ENCODE measurements around the gene RAB5B. TPM values are rescaled to one million over a fixed set of nuclear protein-coding genes. Genes with fewer than 3 reads are reported as not detected.

RAB5B gene, protein sequence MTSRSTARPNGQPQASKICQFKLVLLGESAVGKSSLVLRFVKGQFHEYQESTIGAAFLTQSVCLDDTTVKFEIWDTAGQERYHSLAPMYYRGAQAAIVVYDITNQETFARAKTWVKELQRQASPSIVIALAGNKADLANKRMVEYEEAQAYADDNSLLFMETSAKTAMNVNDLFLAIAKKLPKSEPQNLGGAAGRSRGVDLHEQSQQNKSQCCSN
- total RNA-seq = 82.9 and 87.5 TPM in 2 replicates

GRCh38 chr12:55973599-55974307 is at the start of gene RAB5B:
Gene RAB5B (plus strand): TSS chr12:55974078. CDS start chr12:55986961, 12,883 bp downstream.
- Histone ChIP-seq H3K4me2 (ENCODE audit: insufficient read depth, low read length) (peak within 1 kb of the TSS; percentile 99), H3K9me3 (ENCODE audit: low read depth, low read length) (no peaks in the 10 kb centered on the region), H3K27me3 (ENCODE audit: insufficient read depth, low read length) (no peaks in the 10 kb centered on the region), H3K27ac (ENCODE audit: low read depth, low read length) (peak within 1 kb of the TSS; percentile 99), H3K79me2 (ENCODE audit: insufficient read depth, low read length) (peaks cover 50% of the 10 kb centered on the region), H3K4me1 (ENCODE audit: insufficient read depth, low read length) (peaks cover 27% of the 10 kb centered on the region), H3K4me3 (ENCODE audit: insufficient read depth, low read length) (peak within 1 kb of the TSS; percentile 97), H2AFZ (ENCODE audit: low read length) (peak within 1 kb of the TSS; percentile 89), H3K36me3 (ENCODE audit: insufficient read depth, low read length) (peaks cover 8% of the 10 kb centered on the region), H4K20me1 (ENCODE audit: insufficient read depth, low read length) (peaks cover 11% of the 10 kb centered on the region)
- TF ChIP-seq, protein P1, sequence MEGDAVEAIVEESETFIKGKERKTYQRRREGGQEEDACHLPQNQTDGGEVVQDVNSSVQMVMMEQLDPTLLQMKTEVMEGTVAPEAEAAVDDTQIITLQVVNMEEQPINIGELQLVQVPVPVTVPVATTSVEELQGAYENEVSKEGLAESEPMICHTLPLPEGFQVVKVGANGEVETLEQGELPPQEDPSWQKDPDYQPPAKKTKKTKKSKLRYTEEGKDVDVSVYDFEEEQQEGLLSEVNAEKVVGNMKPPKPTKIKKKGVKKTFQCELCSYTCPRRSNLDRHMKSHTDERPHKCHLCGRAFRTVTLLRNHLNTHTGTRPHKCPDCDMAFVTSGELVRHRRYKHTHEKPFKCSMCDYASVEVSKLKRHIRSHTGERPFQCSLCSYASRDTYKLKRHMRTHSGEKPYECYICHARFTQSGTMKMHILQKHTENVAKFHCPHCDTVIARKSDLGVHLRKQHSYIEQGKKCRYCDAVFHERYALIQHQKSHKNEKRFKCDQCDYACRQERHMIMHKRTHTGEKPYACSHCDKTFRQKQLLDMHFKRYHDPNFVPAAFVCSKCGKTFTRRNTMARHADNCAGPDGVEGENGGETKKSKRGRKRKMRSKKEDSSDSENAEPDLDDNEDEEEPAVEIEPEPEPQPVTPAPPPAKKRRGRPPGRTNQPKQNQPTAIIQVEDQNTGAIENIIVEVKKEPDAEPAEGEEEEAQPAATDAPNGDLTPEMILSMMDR (IDR thresholded peaks at IDR 0.05; ENCODE audit: extremely low read depth, low read depth, low read length) = no peak
- peak; percentile 98 for DNase-seq (ENCODE audit: insufficient read length, low spot score, missing footprints)

GRCh38 chr12:55925371-55925770 is 48.5 kb upstream of the RAB5B start:
- H2AFZ ChIP-seq (ENCODE audit: low read length) = no peak overlapping the region
- peaks cover 14% of the 10 kb centered on the region for H3K4me1 ChIP-seq (ENCODE audit: insufficient read depth, low read length)
- no peaks in the 10 kb centered on the region for H3K27me3 ChIP-seq (ENCODE audit: insufficient read depth, low read length)
- H3K36me3 ChIP-seq (ENCODE audit: insufficient read depth, low read length) = peaks cover 17% of the 10 kb centered on the region
- H3K9me3 ChIP-seq (ENCODE audit: low read depth, low read length) = no peaks in the 10 kb centered on the region
- no peak overlapping the region for H3K27ac ChIP-seq (ENCODE audit: low read depth, low read length)
- peak overlapping the region; percentile 92 for H3K4me2 ChIP-seq (ENCODE audit: insufficient read depth, low read length)
- no peak for DNase-seq (ENCODE audit: insufficient read length, low spot score, missing footprints)
- TF ChIP-seq, protein P1 (IDR thresholded peaks at IDR 0.05; ENCODE audit: extremely low read depth, low read depth, low read length) = no peak
- no peak overlapping the region for H3K4me3 ChIP-seq (ENCODE audit: insufficient read depth, low read length)
- no peaks in the 10 kb centered on the region for H4K20me1 ChIP-seq (ENCODE audit: insufficient read depth, low read length)
- H3K79me2 ChIP-seq (ENCODE audit: insufficient read depth, low read length) = peaks cover 72% of the 10 kb centered on the region

GRCh38 chr12:55925870-55926737 is 47.8 kb upstream of the RAB5B start:
- DNase-seq (ENCODE audit: insufficient read length, low spot score, missing footprints) = peak; percentile 64
- Histone ChIP-seq H3K27me3 (ENCODE audit: insufficient read depth, low read length) (no peaks in the 10 kb centered on the region), H3K4me1 (ENCODE audit: insufficient read depth, low read length) (peaks cover 21% of the 10 kb centered on the region), H3K79me2 (ENCODE audit: insufficient read depth, low read length) (peaks cover 65% of the 10 kb centered on the region), H3K27ac (ENCODE audit: low read depth, low read length) (peak overlapping the region; percentile 98), H2AFZ (ENCODE audit: low read length) (peak overlapping the region; percentile 84), H3K36me3 (ENCODE audit: insufficient read depth, low read length) (peaks cover 17% of the 10 kb centered on the region), H4K20me1 (ENCODE audit: insufficient read depth, low read length) (no peaks in the 10 kb centered on the region), H3K4me3 (ENCODE audit: insufficient read depth, low read length) (peak overlapping the region; percentile 98), H3K9me3 (ENCODE audit: low read depth, low read length) (no peaks in the 10 kb centered on the region), H3K4me2 (ENCODE audit: insufficient read depth, low read length) (peak overlapping the region; percentile 92)
- TF ChIP-seq, protein P1 (IDR thresholded peaks at IDR 0.05; ENCODE audit: extremely low read depth, low read depth, low read length) = no peak

Data from osteoblast (primary cell).